ENCODE measurements around the gene ANXA4.
"Not testable (repeated sequence)": the region's sequence is repeated elsewhere in the genome, so short reads cannot be mapped to it uniquely, and the experiment has no call there.

Gene ANXA4

DNA sequence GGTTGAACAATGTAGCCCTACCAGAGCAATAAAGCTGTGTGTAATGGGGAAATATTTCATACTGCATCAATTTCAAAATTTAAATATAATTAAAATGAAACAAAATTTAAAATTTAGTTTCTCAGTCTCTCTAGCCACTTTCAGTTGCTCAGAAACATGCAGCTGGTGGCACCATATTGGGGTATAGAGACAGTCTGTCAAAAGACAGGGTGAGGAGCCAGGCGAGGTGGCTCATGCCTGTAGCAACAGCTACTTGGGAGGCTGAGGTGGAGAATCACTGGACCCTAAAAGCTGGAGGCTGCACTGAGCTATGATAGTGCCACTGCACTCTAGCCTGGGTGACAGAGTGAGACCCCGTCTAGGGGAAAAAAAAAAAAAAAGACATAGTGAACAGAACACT, 20.1 kb downstream of the ANXA4 start:
- H3K9ac ChIP-seq (ENCODE audit: low read length): no peak overlapping the region
- no peak for DNase-seq (ENCODE audit: low read depth)

GRCh38 chr2:69762513-69763494, 20.9 kb downstream of the ANXA4 start:
- peaks cover 30% of the 10 kb centered on the region for H3K4me1 ChIP-seq (ENCODE audit: control insufficient read depth, insufficient read depth, low read length)
- H3K27me3 ChIP-seq (replicated peaks; ENCODE audit: control insufficient read depth, insufficient read depth, low read length): no peaks in the 10 kb centered on the region
- peak overlapping the region; percentile 61 for H3K4me3 ChIP-seq (ENCODE audit: low read length)
- H3K9me3 ChIP-seq (ENCODE audit: control insufficient read depth, low read length): no peaks in the 10 kb centered on the region
- peak overlapping the region; percentile 76 for H3K9ac ChIP-seq (ENCODE audit: low read length)
- no peak for DNase-seq (ENCODE audit: low read depth)
- peaks cover 18% of the 10 kb centered on the region for H3K36me3 ChIP-seq (ENCODE audit: control insufficient read depth, insufficient read depth, low read length, severe bottlenecking)

More for the DNA sequence above, 20.1 kb downstream of the ANXA4 start:
- peaks cover 23% of the 10 kb centered on the region for H3K4me1 ChIP-seq (ENCODE audit: control insufficient read depth, insufficient read depth, low read length)
- H3K27me3 ChIP-seq (replicated peaks; ENCODE audit: control insufficient read depth, insufficient read depth, low read length): no peaks in the 10 kb centered on the region
- H3K4me3 ChIP-seq (ENCODE audit: low read length): no peak overlapping the region
- H3K9me3 ChIP-seq (ENCODE audit: control insufficient read depth, low read length): no peaks in the 10 kb centered on the region
- H3K36me3 ChIP-seq (ENCODE audit: control insufficient read depth, insufficient read depth, low read length, severe bottlenecking): peaks cover 19% of the 10 kb centered on the region

DNA sequence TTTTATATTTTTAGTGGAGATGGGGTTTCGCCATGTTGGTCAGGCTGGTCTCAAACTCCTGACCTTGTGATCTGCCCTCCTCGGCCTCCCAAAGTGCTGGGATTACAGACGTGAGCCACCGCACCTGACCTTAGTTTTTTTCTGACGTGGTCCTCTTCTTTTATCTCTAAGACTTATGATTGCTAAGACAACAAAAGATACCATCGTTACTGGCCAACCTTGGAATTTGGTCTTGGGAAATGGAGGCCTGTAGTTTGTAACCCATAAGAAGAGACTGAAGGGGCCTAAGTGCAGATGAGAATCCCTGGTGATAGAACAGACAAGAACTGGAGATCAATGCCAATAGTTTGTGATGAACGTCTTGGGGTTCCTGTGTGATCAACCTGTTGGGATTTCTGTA, 21.9 kb downstream of the ANXA4 start:
- not testable (repeated sequence) for H3K36me3 ChIP-seq (ENCODE audit: control insufficient read depth, insufficient read depth, low read length, severe bottlenecking); H3K27me3 ChIP-seq (replicated peaks; ENCODE audit: control insufficient read depth, insufficient read depth, low read length); H3K9me3 ChIP-seq (ENCODE audit: control insufficient read depth, low read length); DNase-seq (ENCODE audit: low read depth); H3K9ac ChIP-seq (ENCODE audit: low read length); H3K4me3 ChIP-seq (ENCODE audit: low read length)
- peaks cover 30% of the 10 kb centered on the region for H3K4me1 ChIP-seq (ENCODE audit: control insufficient read depth, insufficient read depth, low read length)

GRCh38 chr2:69764286-69765095, 22.6 kb downstream of the ANXA4 start:
- H3K4me1 ChIP-seq (ENCODE audit: control insufficient read depth, insufficient read depth, low read length): peaks cover 34% of the 10 kb centered on the region
- no peak overlapping the region for H3K9ac ChIP-seq (ENCODE audit: low read length)
- peaks cover 6% of the 10 kb centered on the region for H3K36me3 ChIP-seq (ENCODE audit: control insufficient read depth, insufficient read depth, low read length, severe bottlenecking)
- DNase-seq (ENCODE audit: low read depth): no peak
- H3K27me3 ChIP-seq (replicated peaks; ENCODE audit: control insufficient read depth, insufficient read depth, low read length): no peaks in the 10 kb centered on the region
- H3K9me3 ChIP-seq (ENCODE audit: control insufficient read depth, low read length): no peaks in the 10 kb centered on the region
- no peak overlapping the region for H3K4me3 ChIP-seq (ENCODE audit: low read length)

DNA sequence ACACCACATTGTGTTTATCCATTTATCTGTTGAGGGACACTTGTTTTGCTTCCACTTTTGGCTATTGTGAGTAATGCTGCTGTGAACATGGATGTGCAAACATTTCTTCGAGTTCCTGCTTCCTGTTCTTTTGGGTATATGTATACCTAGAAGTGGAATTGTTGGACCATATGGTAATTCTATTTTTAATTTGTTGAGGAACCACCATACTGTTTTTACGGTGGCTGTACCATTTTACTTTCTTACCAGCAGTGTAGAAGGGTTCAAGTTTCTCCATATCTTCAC, 23.1 kb downstream of the ANXA4 start:
- Histone ChIP-seq H3K36me3 (ENCODE audit: control insufficient read depth, insufficient read depth, low read length, severe bottlenecking) (peaks cover 5% of the 10 kb centered on the region), H3K9me3 (ENCODE audit: control insufficient read depth, low read length) (no peaks in the 10 kb centered on the region), H3K4me3 (ENCODE audit: low read length) (no peak overlapping the region), H3K4me1 (ENCODE audit: control insufficient read depth, insufficient read depth, low read length) (peaks cover 40% of the 10 kb centered on the region), H3K9ac (ENCODE audit: low read length) (no peak overlapping the region), H3K27me3 (replicated peaks; ENCODE audit: control insufficient read depth, insufficient read depth, low read length) (no peaks in the 10 kb centered on the region)
- DNase-seq (ENCODE audit: low read depth): no peak

GRCh38 chr2:69766014-69766413, 24.1 kb downstream of the ANXA4 start:
- Histone ChIP-seq H3K27me3 (replicated peaks; ENCODE audit: control insufficient read depth, insufficient read depth, low read length) (no peaks in the 10 kb centered on the region), H3K9me3 (ENCODE audit: control insufficient read depth, low read length) (no peaks in the 10 kb centered on the region), H3K36me3 (ENCODE audit: control insufficient read depth, insufficient read depth, low read length, severe bottlenecking) (no peaks in the 10 kb centered on the region), H3K4me1 (ENCODE audit: control insufficient read depth, insufficient read depth, low read length) (peaks cover 46% of the 10 kb centered on the region), H3K4me3 (ENCODE audit: low read length) (no peak overlapping the region), H3K9ac (ENCODE audit: low read length) (no peak overlapping the region)
- DNase-seq (ENCODE audit: low read depth): no peak

DNA sequence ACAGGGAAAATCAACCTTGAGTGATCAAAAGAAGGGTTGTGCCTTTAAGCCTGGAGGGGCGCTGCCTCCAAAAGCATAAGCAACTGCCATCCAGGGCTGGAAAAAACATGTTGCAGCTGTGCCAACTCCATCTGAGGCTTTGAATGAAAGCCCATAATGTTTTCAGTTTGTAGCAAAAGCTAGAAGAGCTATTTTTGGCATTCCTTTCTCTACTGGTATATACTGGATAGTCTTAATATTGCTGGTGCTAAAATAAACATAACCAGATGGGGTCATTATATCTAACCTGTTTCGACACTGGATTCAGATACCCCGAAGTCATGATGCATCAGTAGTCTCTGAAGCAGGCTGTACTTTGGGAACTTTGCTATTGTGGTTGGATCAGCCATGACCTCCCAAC, 25.1 kb downstream of the ANXA4 start:
- peaks cover 56% of the 10 kb centered on the region for H3K4me1 ChIP-seq (ENCODE audit: control insufficient read depth, insufficient read depth, low read length)
- H3K27me3 ChIP-seq (replicated peaks; ENCODE audit: control insufficient read depth, insufficient read depth, low read length): no peaks in the 10 kb centered on the region
- peak overlapping the region; percentile 17 for H3K4me3 ChIP-seq (ENCODE audit: low read length)
- H3K9me3 ChIP-seq (ENCODE audit: control insufficient read depth, low read length): no peaks in the 10 kb centered on the region
- DNase-seq (ENCODE audit: low read depth): peak; percentile 69
- peak overlapping the region; percentile 66 for H3K9ac ChIP-seq (ENCODE audit: low read length)
- no peaks in the 10 kb centered on the region for H3K36me3 ChIP-seq (ENCODE audit: control insufficient read depth, insufficient read depth, low read length, severe bottlenecking)

DNA sequence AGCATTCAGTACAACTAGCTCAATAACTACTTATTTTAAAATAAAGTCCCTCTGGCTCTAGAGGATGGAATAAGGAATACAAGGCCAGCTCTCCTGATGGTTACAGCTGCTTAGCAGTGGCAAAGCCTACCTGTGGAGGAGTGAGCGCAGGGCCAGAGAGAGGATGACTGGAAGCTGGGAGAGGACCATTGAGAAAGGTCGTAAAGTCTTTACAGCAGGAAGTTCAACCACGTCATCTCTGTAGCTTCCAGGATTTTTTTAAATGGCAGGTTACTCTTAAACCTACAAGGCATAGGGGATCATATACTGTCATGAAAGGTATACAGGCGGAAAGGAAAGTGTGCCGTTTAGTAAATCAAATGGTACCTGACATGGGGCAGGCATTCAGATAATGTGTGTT, 26.3 kb downstream of the ANXA4 start:
- Histone ChIP-seq H3K9me3 (ENCODE audit: control insufficient read depth, low read length) (no peaks in the 10 kb centered on the region), H3K4me3 (ENCODE audit: low read length) (no peak overlapping the region), H3K9ac (ENCODE audit: low read length) (no peak overlapping the region), H3K4me1 (ENCODE audit: control insufficient read depth, insufficient read depth, low read length) (peaks cover 55% of the 10 kb centered on the region), H3K27me3 (replicated peaks; ENCODE audit: control insufficient read depth, insufficient read depth, low read length) (no peaks in the 10 kb centered on the region), H3K36me3 (ENCODE audit: control insufficient read depth, insufficient read depth, low read length, severe bottlenecking) (no peaks in the 10 kb centered on the region)
- no peak for DNase-seq (ENCODE audit: low read depth)

DNA sequence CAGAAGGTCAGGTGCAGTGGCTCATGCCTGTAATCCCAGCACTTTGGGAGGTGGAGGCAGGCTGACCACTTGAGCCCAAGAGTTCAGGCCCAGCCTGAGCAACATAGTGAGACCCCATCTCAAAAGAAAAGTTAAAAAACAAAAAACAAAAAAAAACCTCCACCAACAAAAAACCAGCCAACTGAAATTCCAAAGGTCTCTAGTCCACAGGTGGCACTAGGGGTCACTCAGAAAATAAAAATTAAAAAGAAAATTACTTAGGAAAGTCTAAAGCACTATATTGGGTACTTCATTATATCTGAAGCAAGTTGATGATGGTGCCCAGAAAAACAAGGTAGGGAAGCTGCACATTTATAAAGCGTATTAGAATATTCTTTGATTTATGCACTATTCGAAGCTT, 26.9 kb downstream of the ANXA4 start:
- H3K9ac ChIP-seq (ENCODE audit: low read length): no peak overlapping the region
- H3K4me1 ChIP-seq (ENCODE audit: control insufficient read depth, insufficient read depth, low read length): peaks cover 56% of the 10 kb centered on the region
- H3K27me3 ChIP-seq (replicated peaks; ENCODE audit: control insufficient read depth, insufficient read depth, low read length): no peaks in the 10 kb centered on the region
- DNase-seq (ENCODE audit: low read depth): no peak
- H3K36me3 ChIP-seq (ENCODE audit: control insufficient read depth, insufficient read depth, low read length, severe bottlenecking): no peaks in the 10 kb centered on the region
- H3K4me3 ChIP-seq (ENCODE audit: low read length): no peak overlapping the region
- no peaks in the 10 kb centered on the region for H3K9me3 ChIP-seq (ENCODE audit: control insufficient read depth, low read length)

GRCh38 chr2:69769272-69769671, 27.3 kb downstream of the ANXA4 start:
- no peak overlapping the region for H3K4me3 ChIP-seq (ENCODE audit: low read length)
- H3K36me3 ChIP-seq (ENCODE audit: control insufficient read depth, insufficient read depth, low read length, severe bottlenecking): no peaks in the 10 kb centered on the region
- H3K9me3 ChIP-seq (ENCODE audit: control insufficient read depth, low read length): no peaks in the 10 kb centered on the region
- no peak overlapping the region for H3K9ac ChIP-seq (ENCODE audit: low read length)
- H3K27me3 ChIP-seq (replicated peaks; ENCODE audit: control insufficient read depth, insufficient read depth, low read length): no peaks in the 10 kb centered on the region
- H3K4me1 ChIP-seq (ENCODE audit: control insufficient read depth, insufficient read depth, low read length): peaks cover 56% of the 10 kb centered on the region
- no peak for DNase-seq (ENCODE audit: low read depth)

DNA sequence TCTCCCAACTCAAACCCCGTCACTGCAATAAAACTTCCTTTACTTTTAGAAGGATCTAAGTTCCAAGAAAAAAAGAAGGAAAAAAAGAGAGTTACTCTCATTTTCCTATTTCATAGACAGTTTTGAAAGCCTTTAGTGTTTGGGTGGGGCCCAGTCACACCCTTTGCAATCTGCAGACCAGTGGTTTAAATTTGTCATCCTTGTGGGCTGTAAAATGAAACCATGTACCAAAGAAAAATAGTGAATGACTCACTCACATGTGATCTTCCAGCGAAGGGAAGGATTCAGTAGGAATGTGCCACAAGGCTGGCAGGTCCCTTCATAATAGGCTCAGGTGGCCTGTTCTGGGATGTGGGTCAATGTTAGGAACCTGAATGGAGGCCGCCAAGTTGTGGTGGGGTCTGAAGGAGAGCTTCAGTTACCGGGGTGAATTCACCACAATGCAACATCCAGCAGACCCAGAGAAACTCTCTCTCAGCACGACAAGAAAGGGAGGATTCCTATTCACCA, 28.3 kb downstream of the ANXA4 start:
- Histone ChIP-seq H3K4me3 (ENCODE audit: low read length) (peak overlapping the region; percentile 65), H3K9me3 (ENCODE audit: control insufficient read depth, low read length) (no peaks in the 10 kb centered on the region), H3K9ac (ENCODE audit: low read length) (peak overlapping the region; percentile 80), H3K4me1 (ENCODE audit: control insufficient read depth, insufficient read depth, low read length) (peaks cover 56% of the 10 kb centered on the region), H3K36me3 (ENCODE audit: control insufficient read depth, insufficient read depth, low read length, severe bottlenecking) (no peaks in the 10 kb centered on the region), H3K27me3 (replicated peaks; ENCODE audit: control insufficient read depth, insufficient read depth, low read length) (no peaks in the 10 kb centered on the region)
- DNase-seq (ENCODE audit: low read depth): peak; percentile 92

Data from adipocyte (in vitro differentiated cells).